Measurements from ENCODE around the gene ACO2.
A peak's percentile ranks its signal among the peaks of the same experiment; 100 is the strongest.
"Not testable (repeated sequence)": the region's sequence is repeated elsewhere in the genome, so short reads cannot be mapped to it uniquely, and the experiment has no call there.

ACO2 gene

GRCh38 chr22:41468381-41469217 is at the start of gene ACO2, which contains the start of gene PHF5A:
Gene ACO2 (plus strand): TSS chr22:41469117. CDS start chr22:41469147, 30 bp downstream.
Gene PHF5A (minus strand): TSS chr22:41468692. CDS start chr22:41468653, 39 bp downstream.
- DNase-seq = peak; percentile 98 to 99

- DNase-seq = no peak
Measured at GRCh38 chr22:41425660-41426365, 43.1 kb upstream of the ACO2 start.

GRCh38 chr22:41429232-41429950 is 39.5 kb upstream of the ACO2 start:
- DNase-seq = no peak

- no peak for DNase-seq
Measured at GRCh38 chr22:41429951-41430332, 39.0 kb upstream of the ACO2 start.

GRCh38 chr22:41431656-41432055 is 37.3 kb upstream of the ACO2 start:
- no peak for DNase-seq

- not testable (repeated sequence) for DNase-seq
Measured at GRCh38 chr22:41433480-41433879, 35.4 kb upstream of the ACO2 start.

- DNase-seq = peak in 1 of 2 experiments; percentile 27
Measured at GRCh38 chr22:41434361-41435003, 34.4 kb upstream of the ACO2 start.

- no peak for DNase-seq
Measured at GRCh38 chr22:41435560-41435959, 33.4 kb upstream of the ACO2 start.

GRCh38 chr22:41436322-41437113 is 32.4 kb upstream of the ACO2 start:
- no peak for DNase-seq

GRCh38 chr22:41437198-41437597 is 31.7 kb upstream of the ACO2 start:
- DNase-seq = no peak

- not testable (repeated sequence) for DNase-seq
Measured at GRCh38 chr22:41440511-41440910, 28.4 kb upstream of the ACO2 start.

- peak; percentile 63 to 89 for DNase-seq
Measured at GRCh38 chr22:41442240-41442792, 26.6 kb upstream of the ACO2 start.

- DNase-seq = peak; percentile 93 to 98
Measured at GRCh38 chr22:41444360-41445128, 24.4 kb upstream of the ACO2 start.

GRCh38 chr22:41445129-41446056 is 23.5 kb upstream of the ACO2 start:
- peak; percentile 72 to 83 for DNase-seq

- peak in 1 of 2 experiments; percentile 51 for DNase-seq
Measured at GRCh38 chr22:41446057-41446501, 22.8 kb upstream of the ACO2 start.

GRCh38 chr22:41446639-41447434 is 22.1 kb upstream of the ACO2 start, which contains the start of gene TOB2:
Gene TOB2 (minus strand): TSS chr22:41446801. CDS start chr22:41437345, 9,456 bp downstream.
- DNase-seq = peak; percentile 85 to 95

- peak; percentile 57 to 81 for DNase-seq
Measured at GRCh38 chr22:41447435-41448188, 21.3 kb upstream of the ACO2 start.
